Endothelial cell of umbilical vein (primary cell): ENCODE measurements around the gene RFC2. TPM values are rescaled to one million over a fixed set of nuclear protein-coding genes. Genes with fewer than 3 reads are reported as not detected.

Experiments
- BruUV-seq: library from RNA; stranded (reverse); fragments of 400-500 nt; replicated peaks from 2 replicates; lab custom pipeline; 2021; lab: Mats Ljungman, UMichigan
- CTCF ChIA-PET: fragments of 300-600, 350-600 bp; sonication (Branson Sonifier 250); formaldehyde crosslinking; loops from one replicate; lab custom pipeline; 2021; ENCODE audit warnings: antibody characterized with exemption, inconsistent platforms; lab: Charles Lee
- POLR2A ChIA-PET: fragments of 300-600, 350-600 bp; sonication (Branson Sonifier 250); formaldehyde crosslinking; loops from one replicate; lab custom pipeline; 2021; ENCODE audit warnings: antibody characterized with exemption, inconsistent platforms; lab: Charles Lee
- DNase-seq: peaks from one replicate; pipeline ENCODE4 v3.0.0-alpha.2; 2011; ENCODE audit warnings: low read depth, low spot score
- FAIRE-seq: peaks from 2 replicates; lab custom pipeline; 2011; peaks lifted over from hg19 to GRCh38; lab: Jason Lieb, UNC
- H2AFZ ChIP-seq: 2 replicates; pipeline ENCODE4 v1.6.0; 2012; ENCODE audit warnings: low read depth, low read length, control low read depth, inconsistent platforms
- H3K27ac ChIP-seq: 2 replicates; pipeline ENCODE4 v1.5.1; 2011; ENCODE audit warnings: low read depth, mild to moderate bottlenecking, control low read depth, low read length, moderate library complexity; ENCODE audit not compliant: insufficient read depth
- H3K27me3 ChIP-seq, 2 experiments: 2 replicates each; pipeline versions ENCODE4 v1.6.0 to v1.6.1; 2011; ENCODE audit warnings: low read length in 2 of 2, mixed read lengths in 1 of 2; ENCODE audit not compliant: control insufficient read depth in 2 of 2, insufficient read depth in 2 of 2
- H3K36me3 ChIP-seq, 2 experiments: 2 replicates in 1 of 2; 3 replicates in 1 of 2; pipeline ENCODE4 v1.5.1; 2011; ENCODE audit warnings: low read length in 2 of 2, mild to moderate bottlenecking in 1 of 2, moderate library complexity in 1 of 2; ENCODE audit not compliant: control insufficient read depth in 2 of 2, insufficient read depth in 2 of 2; ENCODE audit errors: extremely low read depth in 1 of 2
- H3K4me1 ChIP-seq: 3 replicates; pipeline ENCODE4 v1.5.1; 2011; ENCODE audit warnings: mild to moderate bottlenecking, low read length; ENCODE audit not compliant: control insufficient read depth, insufficient read depth; ENCODE audit errors: extremely low read depth
- H3K4me2 ChIP-seq: 2 replicates; pipeline ENCODE4 v1.6.1; 2011; ENCODE audit warnings: low read length, control low read depth, mixed read lengths; ENCODE audit not compliant: insufficient read depth
- H3K4me3 ChIP-seq, 3 experiments: fragments of 200-600 bp in 1 of 3; sonication (generic), shearing (Covaris generic) in 1 of 3; replicated peaks in 1 of 3; 2 replicates each; pipeline ENCODE4 v1.5.1; 2011 to 2016; ENCODE audit warnings: control low read depth in 3 of 3, low read length in 3 of 3, mild to moderate bottlenecking in 2 of 3, inconsistent platforms in 1 of 3, low read depth in 1 of 3, moderate library complexity in 1 of 3; ENCODE audit not compliant: insufficient read depth in 1 of 3
- H3K79me2 ChIP-seq: 2 replicates; pipeline ENCODE4 v1.6.0; 2012; ENCODE audit warnings: low read length, inconsistent platforms; ENCODE audit not compliant: control insufficient read depth, insufficient read depth
- H3K9ac ChIP-seq: replicated peaks from 2 replicates; pipeline ENCODE3; 2011; ENCODE audit warnings: low read length, control low read depth; ENCODE audit not compliant: insufficient read depth; ENCODE audit errors: extremely low read depth
- H3K9me1 ChIP-seq: replicated peaks from 3 replicates; pipeline ENCODE4 v1.6.0; 2011; ENCODE audit warnings: mild to moderate bottlenecking, low read length; ENCODE audit not compliant: control insufficient read depth, insufficient read depth; ENCODE audit errors: extremely low read depth
- H3K9me3 ChIP-seq: replicated peaks from 2 replicates; pipeline ENCODE4 v1.5.1; 2012; ENCODE audit warnings: low read length, inconsistent platforms; ENCODE audit not compliant: control insufficient read depth, insufficient read depth
- H4K20me1 ChIP-seq: replicated peaks from 2 replicates; pipeline ENCODE3; 2011; ENCODE audit warnings: mild to moderate bottlenecking, low read length; ENCODE audit not compliant: control insufficient read depth, insufficient read depth; ENCODE audit errors: extremely low read depth
- CTCF ChIP-seq, 2 donors: IDR thresholded peaks; 1 replicate in 1 of 2; 2 replicates in 1 of 2; pipeline ENCODE4 v1.5.1; 2011; ENCODE audit warnings: low read length in 2 of 2, mild to moderate bottlenecking in 2 of 2, moderate library complexity in 2 of 2, control low read depth in 1 of 2, inconsistent platforms in 1 of 2, low read depth in 1 of 2; ENCODE audit not compliant: insufficient read depth in 1 of 2; ENCODE audit errors: extremely low read depth in 1 of 2
- EZH2 ChIP-seq: IDR thresholded peaks from 2 replicates; pipeline ENCODE4 v1.6.1; 2012; ENCODE audit warnings: borderline replicate concordance, low read depth, mild to moderate bottlenecking, moderate library complexity, low read length, inconsistent platforms; ENCODE audit not compliant: severe bottlenecking
- FOS ChIP-seq: IDR thresholded peaks from 2 replicates; pipeline ENCODE4 v1.6.1; 2011; ENCODE audit warnings: mild to moderate bottlenecking, low read length, moderate library complexity, borderline replicate concordance; ENCODE audit not compliant: insufficient read depth
- GATA2 ChIP-seq: IDR thresholded peaks from 2 replicates; pipeline ENCODE4 v1.7.0; 2011; ENCODE audit warnings: low read depth, mild to moderate bottlenecking, moderate library complexity, mixed read lengths, low read length; ENCODE audit not compliant: insufficient read length, insufficient read depth
- JUN ChIP-seq: IDR thresholded peaks from 2 replicates; pipeline ENCODE4 v1.6.1; 2011; ENCODE audit warnings: borderline replicate concordance, low read depth; ENCODE audit not compliant: insufficient read length, insufficient read depth
- MYC ChIP-seq: IDR thresholded peaks from one replicate; pipeline ENCODE4 v1.6.1; 2011; ENCODE audit warnings: mild to moderate bottlenecking, low read depth, low read length
- POLR2A ChIP-seq: IDR thresholded peaks from 2 replicates; pipeline ENCODE4 v1.6.1; 2012; ENCODE audit warnings: low read depth, mild to moderate bottlenecking, control low read depth, low read length
- POLR2AphosphoS5 ChIP-seq: IDR thresholded peaks from 2 replicates; pipeline ENCODE4 v1.6.1; 2012; ENCODE audit warnings: low read depth, mild to moderate bottlenecking, control low read depth, low read length, moderate library complexity; ENCODE audit not compliant: insufficient read depth
- dilution Hi-C: fragments of 300-500 bp; cut with MboI; formaldehyde crosslinking; loops from one replicate; pipeline ENCODE4 v1.15.0; 2019; ENCODE audit warnings: low sequenced_read_pairs; ENCODE audit not compliant: extremely low pct_ligation_motif_present
- intact Hi-C: fragments of 100-400 bp; cut with micrococcal nuclease; formaldehyde crosslinking; loops from one replicate; pipeline ENCODE4 v1.10.0; 2022
- polyA plus RNA-seq, 4 experiments: library from polyadenylated mRNA; depleted of rRNA in 3 of 4; stranded (reverse) in 3 of 4; unstranded in 1 of 4; fragments of >200 nt; gene quantifications; 2 replicates each; pipeline versions ENCODE4 v1.2.1 to v1.2.3, GENCODE V29; 2011 to 2012; ENCODE audit warnings: missing spikeins in 1 of 4
- total RNA-seq: library from RNA; stranded (reverse); gene quantifications from 2 replicates; pipeline ENCODE4 v1.2.3, GENCODE V29; 2021
- TF ChIP-seq, protein P1 (sequence below): IDR thresholded peaks from 2 replicates; pipeline ENCODE4 v1.6.1; 2011; ENCODE audit not compliant: insufficient read depth, insufficient read length

The RFC2 gene
- total and polyA plus RNA-seq, 2 donors (not counting 3 experiments of a cell fraction or from before 2014, with no cell fraction given), result 24.4 to 44.3 TPM

DNA sequence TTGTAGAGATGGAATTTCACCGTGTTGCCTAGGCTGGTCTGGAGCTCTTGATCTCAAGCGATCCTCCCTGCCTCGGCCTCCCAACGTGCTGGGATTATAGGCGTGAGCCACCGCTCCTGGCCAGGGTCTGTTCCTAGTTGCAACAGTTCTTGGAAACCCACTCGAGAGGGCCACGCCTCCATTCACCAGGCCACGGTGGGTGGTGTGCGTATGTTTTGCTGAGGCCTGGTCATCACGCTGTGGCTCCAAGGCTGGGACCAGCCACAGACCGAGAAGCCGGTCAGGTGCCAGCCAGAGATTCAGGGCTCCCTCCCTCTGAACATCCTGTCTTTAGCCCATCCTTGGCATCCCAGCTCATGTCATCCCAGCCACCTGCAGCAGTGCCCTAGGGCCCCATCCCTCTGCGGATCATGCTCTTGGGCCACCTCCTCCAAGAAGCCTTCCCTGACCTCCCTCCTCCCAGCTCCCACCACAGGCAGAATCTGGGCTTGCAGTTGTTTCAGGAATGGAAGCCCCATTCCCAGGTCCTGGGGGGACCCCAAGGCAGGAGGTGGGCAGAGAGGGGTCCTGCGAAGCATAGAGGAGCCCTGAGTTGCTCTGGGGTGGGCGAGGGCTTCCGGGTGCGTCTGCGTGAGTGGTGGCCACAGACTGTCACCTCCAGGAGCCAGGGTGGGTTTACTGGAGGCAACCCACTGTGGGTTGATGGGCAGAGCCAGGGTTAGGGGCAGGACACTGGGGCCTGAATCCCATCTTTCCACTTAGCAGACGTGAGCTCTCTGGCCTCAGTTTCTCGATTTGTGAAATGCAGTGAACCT is 39.2 kb downstream of the RFC2 start:
- no peaks in the 10 kb centered on the region for H3K4me1 ChIP-seq
- DNase-seq (no peak), FAIRE-seq (no peak)
- no peaks in the 10 kb centered on the region for H3K27me3 ChIP-seq
- intact Hi-C loops (no loop called here), dilution Hi-C loops (no loop called here)
- no peak overlapping the region for H3K4me3 ChIP-seq
- ChIA-PET CTCF (interaction anchor here (1.0 to 2.7 kb wide), 3 partner anchors 9 to 12 kb away, joined by 3 to 17 read pairs (median 4); no protein-coding TSS in a partner anchor), POLR2A (no interaction called here)
- H3K27ac ChIP-seq, result no peak overlapping the region
- no peak overlapping the region for H2AFZ ChIP-seq
- no peak overlapping the region for H3K4me2 ChIP-seq
- no peaks in the 10 kb centered on the region for H4K20me1 ChIP-seq
- H3K9ac ChIP-seq, result no peak overlapping the region
- H3K9me1 ChIP-seq, result no peaks in the 10 kb centered on the region
- H3K9me3 ChIP-seq, result no peaks in the 10 kb centered on the region
- BruUV-seq, result no TSS peak
- no peaks in the 10 kb centered on the region for H3K36me3 ChIP-seq
- TF ChIP-seq POLR2AphosphoS5 (no peak), CTCF (IDR thresholded peaks at IDR 0.05; ENCODE audit: extremely low read depth in 1 of 2, insufficient read depth in 1 of 2, low read depth in 1 of 2, low read length in 2 of 2) (no peak), FOS (no peak), JUN (no peak), EZH2 (no peak), POLR2A (no peak), GATA2 (no peak), MYC (no peak)
- TF ChIP-seq, protein P1, sequence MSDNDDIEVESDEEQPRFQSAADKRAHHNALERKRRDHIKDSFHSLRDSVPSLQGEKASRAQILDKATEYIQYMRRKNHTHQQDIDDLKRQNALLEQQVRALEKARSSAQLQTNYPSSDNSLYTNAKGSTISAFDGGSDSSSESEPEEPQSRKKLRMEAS, result no peak
- H3K79me2 ChIP-seq, result no peaks in the 10 kb centered on the region
